B cell (primary cell): ENCODE data around the gene PRSS16. TPM values are rescaled to one million over a fixed set of nuclear protein-coding genes. Genes with fewer than 3 reads are reported as not detected.

Experiments
- ATAC-seq: fragments of 200-7000 bp; cut with Tn5 transposase; one replicate; pipeline ENCODE4 v1.10.0; 2021; ENCODE audit warnings: low read depth, mild to moderate bottlenecking, moderate number of reproducible peaks, moderate library complexity
- CTCF ChIA-PET: fragments of 350-600 bp; sonication (Branson Sonifier 250); formaldehyde crosslinking; loops from one replicate; lab custom pipeline; 2021; ENCODE audit warnings: antibody characterized with exemption, inconsistent platforms; lab: Charles Lee
- POLR2A ChIA-PET: fragments of 350-600 bp; sonication (Branson Sonifier 250); formaldehyde crosslinking; loops from one replicate; lab custom pipeline; 2021; ENCODE audit warnings: antibody characterized with exemption; lab: Charles Lee
- DNase-seq: peaks from one replicate; pipeline ENCODE4 v3.0.0; 2013
- H2AFZ ChIP-seq: 2 replicates; pipeline ENCODE4 v1.6.1; 2012; ENCODE audit warnings: mild to moderate bottlenecking, low read depth, low read length; ENCODE audit not compliant: insufficient read depth, poor library complexity, severe bottlenecking
- H3K27ac ChIP-seq, 2 donors: 1 replicate in 1 of 2; 2 replicates in 1 of 2; pipeline ENCODE4 v1.5.1; 2012 to 2013; ENCODE audit warnings: low read length in 2 of 2, mild to moderate bottlenecking in 2 of 2, moderate library complexity in 1 of 2
- H3K27me3 ChIP-seq, 4 experiments: fragments of 200-600 bp in 1 of 4; sonication (generic) in 1 of 4; replicated peaks in 1 of 4; 1 replicate in 2 of 4; 2 replicates in 2 of 4; pipeline versions ENCODE4 v1.6.1 to v1.7.0; 2013 to 2016; ENCODE audit warnings: low read length in 3 of 4, mild to moderate bottlenecking in 2 of 4, mixed read lengths in 1 of 4, moderate library complexity in 1 of 4; ENCODE audit not compliant: insufficient read depth in 4 of 4, control insufficient read depth in 3 of 4; ENCODE audit errors: control extremely low read depth in 1 of 4
- H3K36me3 ChIP-seq, 2 experiments: replicated peaks in 1 of 2; 1 replicate in 1 of 2; 2 replicates in 1 of 2; pipeline versions ENCODE4 v1.6.1 to v1.7.1; 2013; ENCODE audit warnings: low read length in 1 of 2; ENCODE audit not compliant: insufficient read depth in 2 of 2, control insufficient read depth in 1 of 2; ENCODE audit errors: control extremely low read depth in 1 of 2, extremely low read depth in 1 of 2
- H3K4me1 ChIP-seq, 2 donors: fragments of 200-600 bp in 1 of 2; sonication (generic) in 1 of 2; 1 replicate in 1 of 2; 2 replicates in 1 of 2; pipeline versions ENCODE4 v1.5.1 to v1.6.1; 2013 to 2017; ENCODE audit warnings: low read length in 2 of 2; ENCODE audit not compliant: control insufficient read depth in 2 of 2, insufficient read depth in 2 of 2
- H3K4me2 ChIP-seq: replicated peaks from 2 replicates; pipeline ENCODE3; 2012; ENCODE audit warnings: mild to moderate bottlenecking, low read depth, low read length; ENCODE audit not compliant: poor library complexity, severe bottlenecking
- H3K4me3 ChIP-seq, 5 experiments: fragments of 200-600 bp in 1 of 5; sonication (generic) in 1 of 5; 1 replicate in 3 of 5; 2 replicates in 2 of 5; pipeline versions ENCODE4 v1.5.1 to v1.7.0; 2011 to 2016; ENCODE audit warnings: low read length in 4 of 5, mild to moderate bottlenecking in 4 of 5, low read depth in 2 of 5, control low read depth in 1 of 5, moderate library complexity in 1 of 5; ENCODE audit not compliant: insufficient read depth in 1 of 5; ENCODE audit errors: control extremely low read depth in 1 of 5, extremely low read depth in 1 of 5
- H3K79me2 ChIP-seq: fragments of 200-600 bp; sonication (generic); one replicate; pipeline ENCODE4 v1.6.0; 2016; ENCODE audit warnings: low read length; ENCODE audit not compliant: control insufficient read depth, insufficient read depth
- H3K9ac ChIP-seq: fragments of 200-600 bp; sonication (generic); 2 replicates; pipeline ENCODE4 v1.6.1; 2017; ENCODE audit warnings: mild to moderate bottlenecking, low read length, moderate library complexity
- H3K9me3 ChIP-seq, 3 donors: one replicate each; pipeline versions ENCODE4 v1.6.1 to v1.7.1; 2013; ENCODE audit warnings: low read length in 2 of 3; ENCODE audit not compliant: control insufficient read depth in 2 of 3, insufficient read depth in 1 of 3; ENCODE audit errors: control extremely low read depth in 1 of 3
- H4K20me1 ChIP-seq: 2 replicates; pipeline ENCODE4 v1.6.0; 2012; ENCODE audit warnings: mild to moderate bottlenecking, low read length; ENCODE audit not compliant: insufficient read depth, control insufficient read depth, poor library complexity, severe bottlenecking
- H3K27ac Mint-ChIP-seq: one replicate; pipeline ENCODE4 v1.8.0; 2021; ENCODE audit warnings: mixed read lengths
- H3K27me3 Mint-ChIP-seq: one replicate; pipeline ENCODE4 v1.8.0; 2021; ENCODE audit warnings: mixed read lengths
- H3K4me1 Mint-ChIP-seq: one replicate; pipeline ENCODE4 v1.8.0; 2021; ENCODE audit warnings: mixed read lengths
- H3K4me3 Mint-ChIP-seq: one replicate; pipeline ENCODE4 v1.8.0; 2021; ENCODE audit warnings: mixed read lengths
- H3K9me3 Mint-ChIP-seq: one replicate; pipeline ENCODE4 v1.8.0; 2022; ENCODE audit warnings: mixed read lengths; ENCODE audit not compliant: insufficient read depth
- CTCF ChIP-seq: fragments of 200-600 bp; IDR thresholded peaks from one replicate; pipeline ENCODE4 v1.8.0; 2022; ENCODE audit warnings: antibody characterized with exemption, mild to moderate bottlenecking
- EZH2 ChIP-seq: IDR thresholded peaks from 2 replicates; pipeline ENCODE4 v1.6.1; 2012; ENCODE audit warnings: borderline replicate concordance, low read depth, mild to moderate bottlenecking, moderate library complexity, low read length; ENCODE audit not compliant: insufficient read depth, poor library complexity, severe bottlenecking
- WGBS: methylation state at CpG from one replicate; pipeline ENCODE4 v1.1.5; 2013; ENCODE audit warnings: missing lambda C conversion rate; ENCODE audit not compliant: insufficient coverage; 5-methylcytosine and 5-hydroxymethylcytosine counted together
- intact Hi-C: fragments of 100-400 bp; cut with micrococcal nuclease; formaldehyde crosslinking; loops from one replicate; pipeline ENCODE4 v1.10.0; 2022
- polyA plus RNA-seq: library from polyadenylated mRNA; depleted of rRNA; stranded (reverse); fragments of >200 nt; gene quantifications from 2 replicates; pipeline ENCODE4 v1.2.3, GENCODE V29; 2012
- total RNA-seq, 2 donors: library from RNA; stranded (reverse); fragments of 120-200 nt in 1 of 2; gene quantifications; 1 replicate in 1 of 2; 2 replicates in 1 of 2; pipeline versions ENCODE4 v1.2.3 to v1.2.4, GENCODE V29; 2013 to 2022

Gene PRSS16
- total and polyA plus RNA-seq, 2 donors (not counting 1 experiment from before 2014, with no cell fraction given), result 1.3 to 2.4 TPM

DNA sequence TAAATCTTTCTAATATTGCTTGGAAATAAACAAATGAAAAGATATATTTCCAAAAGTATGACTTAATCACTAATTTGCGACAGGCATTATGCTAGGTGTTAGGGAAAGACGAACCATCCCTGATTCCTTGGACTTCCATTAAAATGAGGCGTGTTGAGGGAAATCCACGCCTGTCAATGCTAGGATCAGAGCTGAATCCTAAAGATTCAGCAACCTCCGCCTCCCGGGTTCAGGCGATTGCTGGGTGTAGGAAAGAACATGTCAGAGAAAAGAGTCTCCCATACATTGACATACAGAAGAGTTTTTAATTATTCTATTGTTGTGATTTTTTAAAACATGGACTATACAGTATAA is 16.8 kb upstream of the PRSS16 start:
- no peak overlapping the region for H3K4me3 ChIP-seq
- Mint-ChIP-seq H3K27me3 (peaks cover 68% of the 10 kb centered on the region), H3K4me1 (peaks cover 3% of the 10 kb centered on the region), H3K4me3 (no peak overlapping the region), H3K27ac (no peak overlapping the region), H3K9me3 (no peaks in the 10 kb centered on the region)
- H2AFZ ChIP-seq, result no peak overlapping the region
- H3K4me2 ChIP-seq, result no peak overlapping the region
- no peaks in the 10 kb centered on the region for H4K20me1 ChIP-seq
- intact Hi-C loops, result no loop called here
- no peak overlapping the region for H3K27ac ChIP-seq
- 44% methylated on average over 3 of the region's 7 CpGs for WGBS
- H3K9ac ChIP-seq, result no peak overlapping the region
- peaks cover 2 to 7% of the 10 kb centered on the region in 2 donors for H3K4me1 ChIP-seq
- H3K9me3 ChIP-seq, result peaks cover 0 to 33% (median 3%) of the 10 kb centered on the region in 3 donors
- no peak for DNase-seq
- no peak for TF ChIP-seq EZH2
- TF ChIP-seq CTCF, result no peak
- ATAC-seq, result no peak
- H3K79me2 ChIP-seq, result no peaks in the 10 kb centered on the region
- H3K27me3 ChIP-seq, result peaks cover 0 to 46% (median 36%) of the 10 kb centered on the region in 4 experiments
- ChIA-PET CTCF (no interaction called here), POLR2A (no interaction called here)
- no peaks in the 10 kb centered on the region for H3K36me3 ChIP-seq

GRCh38 chr6:27234576-27234975 is 12.9 kb upstream of the PRSS16 start:
- no peak overlapping the region for H3K4me3 Mint-ChIP-seq
- H3K36me3 ChIP-seq, result no peaks in the 10 kb centered on the region
- no peak for DNase-seq
- no peak overlapping the region for H3K27ac Mint-ChIP-seq
- TF ChIP-seq CTCF (no peak), EZH2 (no peak)
- intact Hi-C loops, result no loop called here
- no peak overlapping the region for H3K9ac ChIP-seq
- peaks cover 6 to 13% of the 10 kb centered on the region in 2 donors for H3K4me1 ChIP-seq
- H3K4me1 Mint-ChIP-seq, result peaks cover 5% of the 10 kb centered on the region
- no peaks in the 10 kb centered on the region for H3K9me3 Mint-ChIP-seq
- H3K9me3 ChIP-seq, result peaks cover 2 to 53% (median 18%) of the 10 kb centered on the region in 3 donors
- H4K20me1 ChIP-seq, result no peaks in the 10 kb centered on the region
- no peak overlapping the region for H3K4me2 ChIP-seq
- no peak for ATAC-seq
- no peaks in the 10 kb centered on the region for H3K79me2 ChIP-seq
- no peak overlapping the region for H2AFZ ChIP-seq
- peaks cover 72% of the 10 kb centered on the region for H3K27me3 Mint-ChIP-seq
- no peak overlapping the region for H3K27ac ChIP-seq
- H3K4me3 ChIP-seq, result no peak overlapping the region
- H3K27me3 ChIP-seq, result peaks cover 0 to 74% (median 60%) of the 10 kb centered on the region in 4 experiments
- POLR2A ChIA-PET, result interaction anchor here (0.7 kb wide), 1 partner anchor 103 kb away, joined by 3 read pairs; no protein-coding TSS in a partner anchor
- CTCF ChIA-PET, result interaction anchor here (1.3 kb wide), 1 partner anchor 538 kb away, joined by 4 read pairs; no protein-coding TSS in a partner anchor
- WGBS, result no CpG with 5 or more reads among the region's 3 CpGs
